AG10803 (cell line): ENCODE results near the gene LUC7L3.
A peak's percentile ranks its signal among the peaks of the same experiment; 100 is the strongest.

ENCODE experiments used
- DNase-seq: peaks from one replicate; pipeline ENCODE4 v3.0.0; 2010; ENCODE audit warnings: low read depth
- H3K4me3 ChIP-seq: 2 replicates; pipeline ENCODE4 v1.5.1; 2011; ENCODE audit warnings: mild to moderate bottlenecking, low read length, control low read depth
- TF ChIP-seq, protein P1 (sequence below): conservative IDR thresholded peaks from 2 replicates; pipeline ENCODE4 v1.5.1; 2011; ENCODE audit warnings: mild to moderate bottlenecking, low read length, control low read depth, inconsistent platforms

Gene LUC7L3

DNA sequence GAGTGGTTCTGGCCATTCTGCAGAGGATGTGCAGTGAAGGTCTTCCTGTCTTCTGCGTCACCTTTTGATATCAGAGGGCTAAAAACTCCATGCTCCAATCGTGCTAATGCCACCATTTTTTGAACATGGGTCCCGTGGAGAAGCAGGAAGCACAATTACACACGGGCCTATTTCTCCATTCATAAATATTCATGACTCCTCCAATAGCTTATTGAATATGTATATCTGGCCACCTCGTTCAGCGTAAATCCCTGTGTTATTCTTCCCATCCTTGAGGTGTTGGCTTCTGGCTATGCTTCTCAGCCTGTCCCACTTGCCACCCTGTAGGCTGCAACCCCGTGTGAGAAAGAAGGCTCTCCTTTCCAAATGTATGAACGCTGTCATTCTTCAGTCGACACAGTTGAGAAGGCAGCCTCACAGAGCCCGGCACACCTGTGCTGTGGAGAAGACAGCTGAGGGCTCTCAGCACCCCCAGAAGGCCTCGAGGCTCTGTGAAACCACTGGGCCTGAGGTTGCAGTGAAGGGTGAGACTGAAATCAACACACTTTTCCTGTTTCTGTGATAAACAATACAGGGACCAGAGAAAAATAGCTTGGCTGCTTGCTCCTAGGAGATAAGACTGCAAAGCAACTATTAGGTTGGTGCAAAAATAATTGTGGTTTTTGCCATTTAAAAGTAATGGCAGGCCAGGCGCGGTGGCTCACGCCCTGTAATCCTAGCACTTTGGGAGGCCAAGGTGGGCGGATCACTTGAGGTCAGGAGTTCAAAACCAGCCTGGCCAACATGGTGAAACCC lies 52.8 kb downstream of the LUC7L3 start:
- TF ChIP-seq, protein P1, sequence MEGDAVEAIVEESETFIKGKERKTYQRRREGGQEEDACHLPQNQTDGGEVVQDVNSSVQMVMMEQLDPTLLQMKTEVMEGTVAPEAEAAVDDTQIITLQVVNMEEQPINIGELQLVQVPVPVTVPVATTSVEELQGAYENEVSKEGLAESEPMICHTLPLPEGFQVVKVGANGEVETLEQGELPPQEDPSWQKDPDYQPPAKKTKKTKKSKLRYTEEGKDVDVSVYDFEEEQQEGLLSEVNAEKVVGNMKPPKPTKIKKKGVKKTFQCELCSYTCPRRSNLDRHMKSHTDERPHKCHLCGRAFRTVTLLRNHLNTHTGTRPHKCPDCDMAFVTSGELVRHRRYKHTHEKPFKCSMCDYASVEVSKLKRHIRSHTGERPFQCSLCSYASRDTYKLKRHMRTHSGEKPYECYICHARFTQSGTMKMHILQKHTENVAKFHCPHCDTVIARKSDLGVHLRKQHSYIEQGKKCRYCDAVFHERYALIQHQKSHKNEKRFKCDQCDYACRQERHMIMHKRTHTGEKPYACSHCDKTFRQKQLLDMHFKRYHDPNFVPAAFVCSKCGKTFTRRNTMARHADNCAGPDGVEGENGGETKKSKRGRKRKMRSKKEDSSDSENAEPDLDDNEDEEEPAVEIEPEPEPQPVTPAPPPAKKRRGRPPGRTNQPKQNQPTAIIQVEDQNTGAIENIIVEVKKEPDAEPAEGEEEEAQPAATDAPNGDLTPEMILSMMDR, result no peak
- H3K4me3 ChIP-seq, result no peak overlapping the region
- no peak for DNase-seq

DNA sequence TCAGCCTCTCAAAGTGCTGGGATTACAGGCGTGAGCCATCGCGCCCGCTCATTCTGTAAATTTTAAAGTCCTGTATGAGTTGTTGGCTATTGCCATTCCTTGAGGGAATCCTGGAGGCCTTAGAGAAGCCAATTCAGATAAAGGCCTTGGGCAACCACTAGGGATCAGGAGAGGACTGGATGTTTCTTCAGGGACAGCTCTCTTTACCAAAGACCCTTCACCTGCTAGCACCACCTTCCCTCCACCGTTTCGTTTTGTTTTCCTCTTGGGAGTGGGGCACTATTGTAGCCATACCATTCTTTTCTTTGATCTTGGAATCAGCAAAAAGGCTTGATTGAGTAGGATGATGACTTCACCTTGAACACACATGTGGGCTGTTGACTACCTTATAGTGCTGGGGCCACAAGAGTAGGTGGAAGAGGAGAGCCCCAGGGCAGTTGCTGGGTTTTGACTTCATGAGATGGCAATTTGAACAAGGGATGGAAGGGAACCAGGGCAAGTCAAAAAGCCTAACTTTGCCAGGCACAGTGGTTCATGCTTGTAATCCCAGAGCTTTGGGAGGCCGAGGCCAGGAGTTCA lies 54.9 kb downstream of the LUC7L3 start:
- no peak for DNase-seq
- TF ChIP-seq, protein P1, result no peak
- no peak overlapping the region for H3K4me3 ChIP-seq

DNA sequence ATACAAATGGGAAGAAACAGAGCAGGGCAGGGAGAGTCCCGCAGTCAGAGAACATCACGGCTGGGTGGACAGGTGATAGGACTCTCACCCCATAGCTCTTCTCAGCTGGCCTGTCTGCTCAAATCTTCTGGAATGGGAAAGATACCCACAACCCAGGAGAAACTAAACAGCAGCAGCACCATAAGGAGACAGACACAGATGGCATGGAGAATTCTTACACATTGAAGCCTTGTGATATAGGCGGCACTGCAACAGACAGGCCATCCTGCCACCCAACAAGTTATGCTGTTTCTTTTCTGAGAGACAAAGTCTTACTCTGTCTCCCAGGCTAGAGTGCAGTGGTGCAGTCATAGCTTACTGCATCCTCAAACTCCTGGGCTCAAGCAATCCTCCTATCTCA lies 56.5 kb downstream of the LUC7L3 start:
- no peak for DNase-seq

GRCh38 chr17:50778471-50778870 lies 59.1 kb downstream of the LUC7L3 start:
- no peak overlapping the region for H3K4me3 ChIP-seq
- TF ChIP-seq, protein P1, result no peak
- DNase-seq, result no peak

More for the DNA sequence above, 56.5 kb downstream of the LUC7L3 start:
- TF ChIP-seq, protein P1, result no peak
- H3K4me3 ChIP-seq, result no peak overlapping the region

DNA sequence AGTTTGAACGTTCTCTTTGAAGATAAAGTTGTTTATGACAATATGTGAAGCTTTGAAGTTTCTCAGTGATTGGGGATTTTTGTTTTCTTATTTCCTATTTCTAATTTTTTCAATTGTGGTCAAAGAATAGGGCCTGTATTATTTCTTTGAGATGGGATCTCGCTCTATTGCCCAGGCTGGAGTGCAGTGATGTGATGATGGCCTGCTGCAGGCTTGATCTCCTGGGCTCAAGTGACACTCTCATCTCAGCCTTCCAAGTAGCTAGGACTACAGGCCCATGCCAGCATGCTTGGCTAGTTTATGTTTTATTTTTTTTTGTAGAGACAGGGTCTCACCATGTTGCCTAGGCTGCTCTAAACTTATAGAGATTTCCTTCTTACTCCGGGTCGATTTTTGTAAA lies 59.6 kb downstream of the LUC7L3 start:
- H3K4me3 ChIP-seq, result no peak overlapping the region
- DNase-seq, result no peak
- TF ChIP-seq, protein P1, result no peak

DNA sequence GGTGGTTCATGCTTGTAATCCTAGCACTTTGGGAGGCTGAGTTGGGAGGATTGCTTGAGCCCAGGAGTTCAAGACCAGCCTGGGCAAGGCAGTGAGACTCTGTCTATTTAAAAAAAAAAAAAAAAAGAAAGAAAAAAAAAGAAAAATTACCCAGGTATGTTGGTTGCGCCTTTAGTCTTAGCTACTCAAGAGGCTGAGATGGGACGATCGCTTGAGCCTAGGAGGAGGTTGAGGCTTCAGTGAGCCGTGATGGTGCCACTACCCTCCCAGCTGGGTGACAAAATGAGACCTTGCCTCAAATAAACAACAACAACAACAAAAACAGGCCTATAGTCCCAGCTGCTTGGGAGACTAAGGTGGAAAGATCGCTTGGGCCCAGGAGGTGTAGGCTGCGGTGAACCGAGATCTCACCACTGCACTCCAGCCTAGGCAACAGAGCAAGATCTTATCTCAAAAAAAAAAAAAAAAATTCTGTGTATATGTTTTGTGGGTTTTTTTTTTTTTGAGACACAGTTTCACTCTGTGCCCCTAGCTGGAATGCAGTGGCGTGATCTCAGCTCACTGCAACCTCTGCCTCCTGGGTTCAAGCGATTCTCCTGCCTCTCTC lies 60.4 kb downstream of the LUC7L3 start:
- TF ChIP-seq, protein P1, result no peak
- no peak for DNase-seq
- H3K4me3 ChIP-seq, result no peak overlapping the region

DNA sequence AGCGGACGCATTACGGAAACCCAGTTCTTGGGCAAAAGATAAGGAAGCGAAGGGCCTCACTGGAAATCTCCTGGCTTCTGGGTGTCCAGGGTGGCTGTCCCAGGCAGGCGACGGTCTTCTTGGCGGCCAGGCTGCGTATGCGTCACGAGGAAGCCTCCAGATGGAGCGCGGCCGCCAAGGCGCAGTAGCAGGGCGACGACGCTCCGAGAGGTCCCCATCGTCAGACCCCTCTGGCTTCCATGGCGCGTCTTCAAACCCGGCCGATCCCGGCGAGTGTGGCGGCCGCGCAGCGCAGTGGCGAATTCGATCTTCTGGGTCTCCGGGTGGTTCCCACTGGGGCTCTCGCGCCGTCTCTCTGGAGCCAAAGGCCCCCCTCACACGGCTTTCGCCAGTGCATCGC lies 61.8 kb downstream of the LUC7L3 start:
- H3K4me3 ChIP-seq, result peak overlapping the region; percentile 45
- no peak for DNase-seq
- TF ChIP-seq, protein P1, result no peak
